HG03460 (cell line): ENCODE measurements around the gene ZNG1B.
"Not testable (repeated sequence)": the region's sequence is repeated elsewhere in the genome, so short reads cannot be mapped to it uniquely, and the experiment has no call there.

Experiments used
- ATAC-seq: cut with Tn5 transposase; IDR thresholded peaks from one replicate; pipeline ENCODE4 v1.9.1; 2021; ENCODE audit not compliant: unreplicated experiment

The ZNG1B gene

DNA sequence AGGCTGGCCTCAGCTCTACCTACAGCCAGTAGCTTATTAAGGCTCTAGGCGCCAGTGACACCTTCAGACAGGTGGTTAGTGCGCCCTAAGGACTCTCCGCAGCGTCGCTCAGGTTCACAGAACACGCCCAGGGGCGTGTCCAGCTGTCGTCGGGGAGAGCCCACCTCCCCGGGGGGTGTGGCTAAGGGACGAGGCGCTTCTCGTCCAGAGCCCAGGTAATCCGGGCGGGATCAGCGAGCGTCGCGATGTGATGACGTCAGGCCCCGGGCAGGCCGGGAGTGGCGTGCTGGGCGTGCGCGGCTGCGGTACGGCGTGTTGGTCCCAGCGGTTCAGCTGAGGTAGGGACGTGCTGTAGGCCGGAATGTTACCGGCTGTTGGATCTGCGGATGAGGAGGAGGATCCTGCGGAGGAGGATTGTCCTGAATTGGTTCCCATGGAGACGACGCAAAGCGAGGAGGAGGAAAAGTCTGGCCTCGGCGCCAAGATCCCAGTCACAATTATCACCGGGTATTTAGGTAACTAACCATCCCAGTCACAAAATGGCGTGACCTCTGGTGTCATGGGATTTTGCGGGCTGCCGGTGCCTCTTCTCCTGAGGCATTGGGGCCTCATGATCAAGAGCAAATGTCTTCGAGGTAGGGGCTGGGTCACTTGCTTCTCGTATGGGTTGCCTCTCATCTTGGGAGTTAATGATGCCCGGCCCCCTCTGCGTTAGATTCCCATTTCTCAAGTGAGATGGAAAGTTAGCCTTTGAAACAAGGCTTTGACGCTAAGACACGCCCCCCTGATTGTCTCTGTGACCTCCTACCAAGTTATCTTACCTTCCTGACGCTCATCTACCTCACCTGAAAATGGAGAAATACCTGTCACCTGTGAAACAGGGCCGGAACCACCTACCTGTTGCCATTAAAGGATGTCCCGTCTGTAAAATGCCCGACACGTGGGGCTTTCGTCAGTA, at the start of gene ZNG1B:
Gene ZNG1B (plus strand): TSS at position 184 of the 958 bp plus-strand sequence. CDS start 178 bp downstream, at position 362.
- ATAC-seq, result not testable (repeated sequence)

DNA sequence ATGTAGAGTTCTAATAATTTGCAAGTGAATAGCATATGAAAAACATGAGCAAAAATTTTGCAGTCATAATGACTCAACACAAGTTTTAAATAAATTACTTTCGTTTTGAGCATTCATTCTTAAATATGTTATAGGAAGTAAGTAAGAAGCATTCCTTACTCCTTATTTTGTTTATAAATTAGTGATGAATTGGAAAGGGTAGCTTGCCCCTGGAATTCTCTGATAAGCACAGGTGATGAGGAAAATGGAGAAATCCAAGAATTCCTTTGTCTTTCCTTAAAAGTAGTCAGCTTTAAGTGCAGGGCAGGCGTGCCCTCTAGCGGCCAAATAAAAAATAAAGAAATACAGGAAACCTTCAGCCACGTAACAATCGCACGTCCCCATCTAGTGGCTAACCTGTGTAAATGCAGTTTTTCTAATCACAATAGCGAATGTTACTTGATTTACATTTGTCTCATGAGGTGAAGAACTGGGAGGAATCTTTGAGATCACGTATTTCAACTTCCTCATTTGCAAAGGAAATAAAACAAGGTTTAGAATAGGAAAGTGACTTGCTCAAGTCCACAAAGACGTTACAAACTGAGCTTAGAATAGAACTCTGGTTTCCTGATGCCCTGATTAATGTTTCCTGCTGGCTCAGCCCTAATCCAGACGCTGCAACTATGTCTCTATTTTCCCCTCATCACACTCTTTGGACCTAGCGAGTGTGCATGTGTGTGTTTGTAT, 47.2 kb upstream of the ZNG1B start:
- ATAC-seq, result peak; percentile 80

- no peak for ATAC-seq
Measured at GRCh38 chr2:113391073-113391472, 46.4 kb upstream of the ZNG1B start.

GRCh38 chr2:113406114-113406513, 31.4 kb upstream of the ZNG1B start:
- peak; percentile 65 for ATAC-seq

DNA sequence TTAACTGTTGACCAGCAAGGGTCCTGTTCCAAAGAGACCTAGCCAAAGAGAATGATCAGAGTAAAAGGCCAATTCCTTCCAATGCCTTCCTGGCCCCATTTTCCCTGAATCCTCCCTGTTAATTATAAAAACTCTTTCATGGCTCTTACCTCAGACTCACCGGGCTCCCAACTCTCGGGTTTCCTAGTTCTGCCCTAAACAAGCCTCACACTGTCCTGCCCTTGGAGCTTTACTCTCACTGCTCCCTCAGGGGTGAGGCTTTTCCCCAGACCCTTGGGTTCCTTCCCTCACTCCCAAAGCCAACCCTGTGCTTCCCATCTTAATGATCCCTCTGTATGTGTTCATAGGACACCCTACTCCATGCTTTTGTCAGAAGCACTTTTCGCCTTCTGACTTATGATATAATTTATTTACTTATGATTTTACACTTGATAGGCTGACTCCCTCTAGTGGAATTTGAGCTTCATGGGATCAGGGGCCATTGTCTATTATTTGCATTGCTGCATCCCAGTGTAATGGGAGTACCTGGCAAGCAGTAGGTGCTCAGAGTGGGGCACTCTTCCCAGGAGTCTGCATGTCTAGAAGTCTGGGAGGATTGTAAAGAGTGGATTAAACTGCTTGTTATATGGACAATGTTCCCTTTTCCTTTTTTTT, 29.9 kb upstream of the ZNG1B start:
- ATAC-seq, result no peak

DNA sequence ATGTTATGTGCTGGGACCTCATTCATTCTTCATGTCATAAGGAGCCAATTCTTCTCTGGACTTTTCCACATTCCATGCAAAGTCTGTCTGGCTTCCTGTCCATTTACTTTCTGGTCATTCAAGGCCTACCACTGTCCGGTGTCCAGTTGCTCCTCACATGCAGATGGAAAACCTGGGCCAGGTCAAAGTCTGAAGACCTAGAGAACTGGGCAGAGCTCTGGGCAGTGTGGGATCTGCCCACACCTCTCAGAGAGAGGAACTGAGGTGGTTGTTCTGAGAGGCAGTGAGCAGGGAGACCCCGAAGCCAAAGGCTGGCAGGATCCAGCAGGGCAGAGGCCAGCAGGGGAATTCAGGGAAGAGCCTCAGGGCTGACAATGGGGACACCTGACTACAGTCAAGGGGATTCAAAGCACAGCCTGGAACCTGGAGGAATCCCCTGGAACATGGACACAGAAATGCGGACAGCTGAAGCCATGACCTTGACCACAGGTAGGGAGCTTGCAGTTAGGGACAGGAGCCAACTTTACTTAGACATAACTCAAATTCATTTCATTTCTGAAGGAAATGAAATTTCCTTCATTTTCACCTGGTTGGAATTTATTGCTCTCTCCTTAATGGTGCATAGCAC, 25.7 kb upstream of the ZNG1B start:
- not testable (repeated sequence) for ATAC-seq

GRCh38 chr2:113412774-113413173, 24.7 kb upstream of the ZNG1B start:
- ATAC-seq, result not testable (repeated sequence)

DNA sequence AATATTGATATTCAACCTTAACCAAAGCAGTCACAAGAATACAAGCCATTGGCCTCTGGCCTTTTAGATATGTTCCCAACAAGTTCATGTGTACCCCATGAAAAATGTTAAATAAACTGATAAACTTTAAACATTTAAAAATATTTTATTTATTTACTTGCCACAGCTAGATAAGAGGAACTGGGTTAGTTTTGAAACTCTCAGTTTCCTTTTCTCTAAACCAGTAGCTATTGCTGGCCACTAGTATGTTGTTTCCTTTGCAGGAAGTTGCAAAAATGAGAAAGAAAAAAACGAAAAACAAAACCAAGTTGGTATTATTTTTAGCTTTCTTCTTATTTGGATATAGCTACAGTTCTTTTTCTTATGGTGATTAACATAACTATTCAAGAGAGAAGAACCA, 5.7 kb upstream of the ZNG1B start:
- not testable (repeated sequence) for ATAC-seq

DNA sequence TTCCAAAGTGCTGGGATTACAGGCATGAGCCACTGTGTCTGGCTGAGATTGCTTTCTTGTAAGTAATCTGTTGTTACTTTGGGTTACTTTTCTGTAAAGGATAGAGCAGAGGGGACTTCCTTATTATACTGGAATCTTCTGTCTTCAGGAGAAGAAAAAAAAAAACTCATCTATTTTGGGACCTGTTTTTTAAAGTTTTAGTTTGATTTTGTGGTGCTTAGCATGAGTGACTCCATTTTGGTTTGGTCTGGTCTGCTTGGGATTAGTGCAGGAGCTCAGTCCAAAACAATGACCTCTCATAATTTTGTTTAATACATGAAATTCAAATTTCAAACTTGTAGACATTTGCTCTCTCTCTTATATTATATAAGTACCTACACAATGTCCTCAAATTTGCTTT, 4.0 kb upstream of the ZNG1B start:
- not testable (repeated sequence) for ATAC-seq

- ATAC-seq, result not testable (repeated sequence)
Measured at GRCh38 chr2:113465770-113466169, 28.3 kb downstream of the ZNG1B start.

- not testable (repeated sequence) for ATAC-seq
Measured at GRCh38 chr2:113476688-113477368, 39.3 kb downstream of the ZNG1B start.

DNA sequence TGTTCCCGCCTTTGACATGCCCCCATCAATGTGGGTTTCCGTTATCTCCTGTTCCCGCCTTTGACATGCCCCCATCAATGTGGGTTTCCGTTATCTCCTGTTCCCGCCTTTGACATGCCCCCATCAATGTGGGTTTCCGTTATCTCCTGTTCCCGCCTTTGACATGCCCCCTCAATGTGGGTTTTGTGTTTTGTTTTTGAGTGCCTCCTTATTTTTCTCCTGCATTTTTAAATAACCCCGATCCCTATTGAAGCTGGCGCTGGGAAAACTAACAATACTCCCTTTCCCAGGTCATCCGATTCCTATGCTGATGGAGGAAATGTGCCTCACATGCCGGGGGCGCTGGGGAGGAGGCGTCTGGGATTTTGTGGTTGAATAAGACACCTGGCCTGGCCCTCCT, 59.0 kb downstream of the ZNG1B start:
- ATAC-seq, result not testable (repeated sequence)

DNA sequence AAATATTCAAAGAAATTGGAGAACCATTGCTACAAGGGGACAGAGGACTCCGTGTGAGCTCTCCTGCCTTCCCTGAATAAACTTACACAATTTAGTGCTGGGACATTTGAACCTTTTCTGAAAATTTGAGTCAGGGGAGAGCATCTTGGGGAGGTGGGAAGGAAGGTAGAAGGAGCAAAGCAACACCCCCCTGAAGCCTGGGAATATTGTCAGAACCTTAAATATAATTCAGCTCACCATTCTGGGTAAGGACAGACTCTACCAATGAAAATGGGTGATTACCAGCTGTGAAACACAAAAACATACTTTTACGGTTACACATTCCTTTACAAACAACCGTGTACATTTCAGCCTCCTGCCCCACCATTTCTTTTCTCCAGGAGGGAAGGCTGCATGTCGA, 60.9 kb downstream of the ZNG1B start, which contains the start of gene FOXD4L1:
Gene FOXD4L1 (plus strand): TSS at position 301 of the 400 bp plus-strand sequence. CDS start 592 bp downstream, outside the sequence.
- ATAC-seq, result not testable (repeated sequence)

DNA sequence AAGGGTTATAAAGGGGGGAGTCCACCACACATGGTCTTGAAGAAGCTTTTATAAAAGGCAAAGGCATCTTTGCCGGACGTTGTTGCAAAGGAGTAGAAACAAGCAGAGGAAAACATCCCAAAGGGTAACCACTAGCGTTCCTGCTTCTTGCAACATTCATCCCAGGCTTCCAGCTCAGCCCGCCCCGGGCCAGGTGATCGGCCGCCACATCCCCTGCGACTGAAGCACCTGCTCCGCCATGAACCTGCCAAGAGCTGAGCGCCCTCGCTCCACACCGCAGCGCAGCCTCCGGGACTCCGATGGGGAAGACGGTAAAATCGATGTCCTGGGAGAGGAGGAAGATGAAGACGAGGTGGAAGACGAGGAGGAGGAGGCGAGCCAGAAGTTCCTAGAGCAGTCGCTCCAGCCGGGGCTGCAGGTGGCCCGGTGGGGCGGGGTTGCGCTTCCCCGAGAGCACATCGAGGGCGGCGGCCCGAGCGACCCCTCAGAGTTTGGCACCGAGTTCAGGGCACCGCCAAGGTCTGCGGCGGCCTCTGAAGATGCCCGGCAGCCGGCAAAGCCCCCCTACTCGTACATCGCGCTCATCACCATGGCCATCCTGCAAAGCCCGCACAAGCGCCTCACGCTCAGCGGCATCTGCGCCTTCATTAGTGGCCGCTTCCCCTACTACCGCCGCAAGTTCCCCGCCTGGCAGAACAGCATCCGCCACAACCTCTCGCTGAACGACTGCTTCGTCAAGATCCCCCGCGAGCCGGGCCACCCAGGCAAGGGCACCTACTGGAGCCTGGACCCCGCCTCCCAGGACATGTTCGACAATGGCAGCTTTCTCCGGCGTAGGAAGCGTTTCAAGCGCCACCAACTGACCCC, 61.8 kb downstream of the ZNG1B start:
- ATAC-seq, result not testable (repeated sequence)

- not testable (repeated sequence) for ATAC-seq
Measured at GRCh38 chr2:113499886-113500722, 62.6 kb downstream of the ZNG1B start.

DNA sequence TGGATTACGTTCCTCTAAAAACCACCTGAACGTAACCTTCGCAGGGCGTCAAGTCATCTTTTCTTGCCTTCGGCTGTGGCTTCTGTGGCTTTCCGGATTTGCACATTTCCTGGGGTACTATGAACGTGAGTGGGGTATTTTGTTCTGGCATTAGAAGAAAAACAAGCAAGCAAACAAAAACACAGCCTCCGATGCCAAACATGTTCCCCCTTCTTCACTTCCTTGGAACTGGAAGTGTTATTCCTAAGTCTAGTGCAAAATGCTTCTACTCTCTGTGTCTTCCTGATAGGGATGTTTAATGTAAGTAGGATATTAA, 63.2 kb downstream of the ZNG1B start:
- ATAC-seq, result not testable (repeated sequence)

DNA sequence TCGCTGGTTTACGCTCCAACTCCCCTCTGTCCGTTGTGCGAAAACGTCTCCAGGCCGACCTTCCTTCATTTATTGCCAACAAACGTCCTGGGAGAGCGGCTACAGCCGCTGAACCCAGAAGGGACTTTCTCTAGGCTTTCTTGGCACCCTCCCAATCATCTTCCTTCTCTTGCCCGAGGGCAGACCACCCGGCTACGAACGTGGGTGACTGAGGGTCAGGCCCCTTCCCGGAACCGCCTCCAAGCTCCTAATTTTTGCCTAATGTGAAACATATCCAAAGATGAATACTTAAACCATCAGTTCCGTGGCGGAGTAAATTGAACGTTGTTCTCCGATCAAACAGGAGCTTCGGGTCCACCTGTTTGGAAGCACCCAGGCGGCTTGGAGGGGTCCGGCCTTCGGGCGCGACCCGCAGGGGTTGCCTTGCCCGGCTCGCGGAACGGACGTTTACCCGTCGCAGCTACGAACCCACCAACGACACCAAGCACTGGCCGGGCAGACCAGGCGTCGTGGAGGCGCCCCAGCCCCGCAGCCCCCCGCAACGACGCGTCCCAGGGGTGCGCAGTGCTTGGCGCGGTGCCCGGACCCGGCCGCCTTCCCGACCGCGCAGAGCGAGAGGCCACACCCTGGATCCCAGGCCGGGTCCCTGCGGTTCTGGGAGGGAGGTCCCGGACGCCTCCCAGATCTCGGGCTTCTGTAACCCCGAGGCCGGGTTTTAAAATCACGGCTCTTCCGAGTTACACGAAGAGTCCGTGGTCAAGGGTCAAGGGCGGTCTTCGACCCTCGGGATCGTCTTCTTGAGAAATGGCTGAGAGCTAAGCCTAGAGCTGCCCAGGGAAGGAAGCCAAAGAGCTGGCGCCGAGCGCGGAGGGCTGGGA, 65.0 kb downstream of the ZNG1B start:
- ATAC-seq, result not testable (repeated sequence)
